Measurements from ENCODE around the gene NUDCD3.

DNA sequence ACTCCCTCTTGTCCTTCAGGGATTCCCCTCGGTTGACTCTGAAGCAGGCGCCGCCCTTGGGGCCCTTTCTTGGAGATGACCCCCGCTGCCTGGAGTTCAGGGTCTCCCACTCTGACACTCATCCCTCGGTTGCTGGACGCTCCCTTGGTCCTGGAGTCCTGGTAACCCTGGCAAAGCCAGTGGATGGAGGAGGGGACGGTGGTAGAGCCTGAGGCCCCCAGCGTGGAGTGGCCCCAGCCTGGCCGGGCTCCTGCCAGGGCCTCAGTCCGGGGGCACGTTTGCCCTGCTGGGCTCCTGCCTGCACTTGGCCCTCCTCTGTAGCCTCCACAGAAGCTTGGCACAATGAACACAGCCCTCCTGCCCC is 155.7 kb downstream of the NUDCD3 start:
- TF ChIP-seq, protein P1, sequence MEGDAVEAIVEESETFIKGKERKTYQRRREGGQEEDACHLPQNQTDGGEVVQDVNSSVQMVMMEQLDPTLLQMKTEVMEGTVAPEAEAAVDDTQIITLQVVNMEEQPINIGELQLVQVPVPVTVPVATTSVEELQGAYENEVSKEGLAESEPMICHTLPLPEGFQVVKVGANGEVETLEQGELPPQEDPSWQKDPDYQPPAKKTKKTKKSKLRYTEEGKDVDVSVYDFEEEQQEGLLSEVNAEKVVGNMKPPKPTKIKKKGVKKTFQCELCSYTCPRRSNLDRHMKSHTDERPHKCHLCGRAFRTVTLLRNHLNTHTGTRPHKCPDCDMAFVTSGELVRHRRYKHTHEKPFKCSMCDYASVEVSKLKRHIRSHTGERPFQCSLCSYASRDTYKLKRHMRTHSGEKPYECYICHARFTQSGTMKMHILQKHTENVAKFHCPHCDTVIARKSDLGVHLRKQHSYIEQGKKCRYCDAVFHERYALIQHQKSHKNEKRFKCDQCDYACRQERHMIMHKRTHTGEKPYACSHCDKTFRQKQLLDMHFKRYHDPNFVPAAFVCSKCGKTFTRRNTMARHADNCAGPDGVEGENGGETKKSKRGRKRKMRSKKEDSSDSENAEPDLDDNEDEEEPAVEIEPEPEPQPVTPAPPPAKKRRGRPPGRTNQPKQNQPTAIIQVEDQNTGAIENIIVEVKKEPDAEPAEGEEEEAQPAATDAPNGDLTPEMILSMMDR (IDR thresholded peaks at IDR 0.05) = no peak
- TF ChIP-seq ZFX (IDR thresholded peaks at IDR 0.05; ENCODE audit: borderline replicate concordance) = no peak
